Naive thymus-derived CD8-positive, alpha-beta T cell (primary cell): ENCODE measurements around the gene CYP8B1. TPM values are rescaled to one million over a fixed set of nuclear protein-coding genes. Genes with fewer than 3 reads are reported as not detected.

ENCODE experiments used
- ATAC-seq, 2 donors: fragments of 150-1000 bp; cut with Tn5 transposase in 1 of 2; sonication (Bioruptor Pico), chemical (Tn5 transposase) in 1 of 2; 1 replicate in 1 of 2; 2 replicates in 1 of 2; pipeline ENCODE4 v1.10.0; 2021; ENCODE audit warnings: mild to moderate bottlenecking in 2 of 2, moderate library complexity in 2 of 2
- POLR2A ChIA-PET: fragments of 350-600 bp; sonication (Branson Sonifier 250); formaldehyde crosslinking; loops from one replicate; lab custom pipeline; 2021; ENCODE audit warnings: antibody characterized with exemption; lab: Charles Lee
- DNase-seq, 10 donors: peaks; one replicate each; pipeline versions ENCODE4 v3.0.0 to v3.0.0-alpha.2; 2020 to 2022
- H3K27ac Mint-ChIP-seq, 10 donors: one replicate each; pipeline ENCODE4 v1.8.0; 2020 to 2022; ENCODE audit warnings: mild to moderate bottlenecking in 10 of 10, mixed read lengths in 10 of 10, moderate library complexity in 4 of 10, inconsistent platforms in 1 of 10
- H3K27me3 Mint-ChIP-seq, 5 donors: one replicate each; pipeline ENCODE4 v1.8.0; 2021 to 2022; ENCODE audit warnings: mixed read lengths in 5 of 5
- H3K36me3 Mint-ChIP-seq, 3 donors: one replicate each; pipeline ENCODE4 v1.8.0; 2020 to 2022; ENCODE audit warnings: mixed read lengths in 3 of 3, mild to moderate bottlenecking in 2 of 3, inconsistent platforms in 1 of 3
- H3K4me1 Mint-ChIP-seq, 4 donors: one replicate each; pipeline ENCODE4 v1.8.0; 2021 to 2022; ENCODE audit warnings: mixed read lengths in 4 of 4
- H3K4me3 Mint-ChIP-seq, 10 donors: one replicate each; pipeline ENCODE4 v1.8.0; 2020 to 2022; ENCODE audit warnings: mild to moderate bottlenecking in 10 of 10, mixed read lengths in 10 of 10, moderate library complexity in 6 of 10, inconsistent platforms in 1 of 10
- H3K9me3 Mint-ChIP-seq, 9 donors: one replicate each; pipeline ENCODE4 v1.8.0; 2020 to 2022; ENCODE audit warnings: mixed read lengths in 9 of 9, mild to moderate bottlenecking in 3 of 9, inconsistent platforms in 1 of 9, moderate library complexity in 1 of 9
- polyA plus RNA-seq, 3 donors: library from polyadenylated mRNA; unstranded; fragments of 300-500 nt; fragmentation: Illumina TruSeq; gene quantifications; one replicate each; pipeline ENCODE4 v1.2.3, GENCODE V29; 2021
- total RNA-seq, 8 experiments: library from RNA in 2 of 8; stranded (reverse) in 2 of 8; gene quantifications; one replicate each; pipeline ENCODE4 v1.2.3 and lab custom pipeline; 2021 to 2026

Gene CYP8B1
- total and polyA plus RNA-seq, 5 experiments from 2014 or later = not detected

- Mint-ChIP-seq H3K4me3 (no peak overlapping the region), H3K9me3 (no peaks in the 10 kb centered on the region), H3K36me3 (peaks cover 0 to 2% (median 0%) of the 10 kb centered on the region in 3 donors), H3K27me3 (peaks cover 4 to 27% (median 9%) of the 10 kb centered on the region in 5 donors), H3K4me1 (peaks cover 2 to 7% (median 5%) of the 10 kb centered on the region in 4 donors), H3K27ac (no peak overlapping the region)
- POLR2A ChIA-PET = no interaction called here
- DNase-seq (no peak), ATAC-seq (no peak)
Measured at GRCh38 chr3:42829083-42829627, 46.5 kb downstream of the CYP8B1 start.

- no peak for ATAC-seq
- POLR2A ChIA-PET = no interaction called here
Measured at GRCh38 chr3:42827654-42828053, 48.0 kb downstream of the CYP8B1 start.

GRCh38 chr3:42827023-42827422 is 48.7 kb downstream of the CYP8B1 start:
- H3K27me3 Mint-ChIP-seq = peaks cover 4 to 27% (median 12%) of the 10 kb centered on the region in 5 donors
- H3K9me3 Mint-ChIP-seq = no peaks in the 10 kb centered on the region
- H3K4me1 Mint-ChIP-seq = peaks cover 3 to 7% (median 5%) of the 10 kb centered on the region in 4 donors
- no peak overlapping the region for H3K4me3 Mint-ChIP-seq
- POLR2A ChIA-PET = no interaction called here
- ATAC-seq = no peak
- DNase-seq = no peak
- H3K36me3 Mint-ChIP-seq = peaks cover 0 to 2% (median 0%) of the 10 kb centered on the region in 3 donors
- no peak overlapping the region for H3K27ac Mint-ChIP-seq

More at GRCh38 chr3:42827654-42828053, 48.0 kb downstream of the CYP8B1 start:
- Mint-ChIP-seq H3K4me3 (no peak overlapping the region), H3K4me1 (peaks cover 3 to 7% (median 5%) of the 10 kb centered on the region in 4 donors), H3K27ac (no peak overlapping the region), H3K9me3 (no peaks in the 10 kb centered on the region), H3K36me3 (peaks cover 0 to 2% (median 0%) of the 10 kb centered on the region in 3 donors), H3K27me3 (peaks cover 4 to 27% (median 12%) of the 10 kb centered on the region in 5 donors)
- no peak for DNase-seq

DNA sequence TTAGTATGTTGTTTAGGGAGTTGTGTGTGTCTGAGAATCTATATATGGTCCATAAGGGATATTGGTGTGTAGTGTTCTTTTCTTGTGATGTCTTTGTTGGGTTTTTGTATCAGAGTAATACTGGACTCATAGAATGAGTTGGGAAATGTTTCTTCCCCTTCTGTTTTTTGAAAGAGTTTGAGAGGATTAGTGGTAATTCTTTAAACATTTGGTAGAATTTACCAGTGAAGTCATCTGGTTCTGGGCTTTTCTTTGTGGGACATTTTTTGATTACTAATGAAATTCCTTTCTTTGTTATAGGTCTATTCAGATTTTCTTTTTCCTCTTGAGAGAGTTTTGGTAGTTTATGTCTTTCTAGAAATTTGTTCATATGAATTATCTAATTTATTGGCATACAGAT is 49.5 kb downstream of the CYP8B1 start:
- Mint-ChIP-seq H3K36me3 (peaks cover 0 to 2% (median 0%) of the 10 kb centered on the region in 3 donors), H3K4me3 (no peak overlapping the region), H3K4me1 (peaks cover under 1 to 3% (median 2%) of the 10 kb centered on the region in 4 donors), H3K27me3 (peaks cover 4 to 27% (median 12%) of the 10 kb centered on the region in 5 donors), H3K9me3 (no peaks in the 10 kb centered on the region), H3K27ac (no peak overlapping the region)
- DNase-seq (no peak), ATAC-seq (no peak)
- POLR2A ChIA-PET = no interaction called here

GRCh38 chr3:42823351-42823750 is 52.3 kb downstream of the CYP8B1 start:
- no peak overlapping the region for H3K27ac Mint-ChIP-seq
- DNase-seq (no peak), ATAC-seq (no peak)
- H3K9me3 Mint-ChIP-seq = no peaks in the 10 kb centered on the region
- peaks cover 0 to 2% (median 0%) of the 10 kb centered on the region in 4 donors for H3K4me1 Mint-ChIP-seq
- no peak overlapping the region for H3K4me3 Mint-ChIP-seq
- POLR2A ChIA-PET = no interaction called here
- peaks cover 2 to 18% (median 7%) of the 10 kb centered on the region in 5 donors for H3K27me3 Mint-ChIP-seq
- peaks cover 0 to 2% (median 0%) of the 10 kb centered on the region in 3 donors for H3K36me3 Mint-ChIP-seq

GRCh38 chr3:42822828-42823227 is 52.9 kb downstream of the CYP8B1 start:
- Mint-ChIP-seq H3K4me1 (peaks cover 0 to 2% (median 0%) of the 10 kb centered on the region in 4 donors), H3K9me3 (no peaks in the 10 kb centered on the region), H3K27ac (no peak overlapping the region), H3K27me3 (peaks cover 2 to 14% (median 6%) of the 10 kb centered on the region in 5 donors), H3K36me3 (peaks cover 0 to 2% (median 0%) of the 10 kb centered on the region in 3 donors), H3K4me3 (no peak overlapping the region)
- POLR2A ChIA-PET = no interaction called here
- no peak for ATAC-seq
- DNase-seq = no peak

Other genes starting within 250 kb of the CYP8B1 start
- under 1 TPM; 0.23 to 0.41 TPM for gene ZBTB47, start 222.2 kb downstream of the CYP8B1 start, total RNA-seq
- gene ZBTB47, start 222.2 kb downstream of the CYP8B1 start, polyA plus RNA-seq = not detected
- gene KLHL40, start 190.3 kb downstream of the CYP8B1 start, total RNA-seq = not detected
- gene KLHL40, start 190.3 kb downstream of the CYP8B1 start, polyA plus RNA-seq = not detected
- gene HHATL, start 173.1 kb downstream of the CYP8B1 start, total RNA-seq = not detected
- not detected for gene HHATL, start 173.1 kb downstream of the CYP8B1 start, polyA plus RNA-seq
- gene CCDC13, start 102.6 kb downstream of the CYP8B1 start, total RNA-seq = under 1 TPM; 0.73 to 0.88 TPM
- not detected for gene CCDC13, start 102.6 kb downstream of the CYP8B1 start, polyA plus RNA-seq
- gene HIGD1A, start 71.4 kb downstream of the CYP8B1 start, total RNA-seq = 10 to 100 TPM; 23.0 to 26.5 TPM
- 10 to 100 TPM; 70.8 to 88.3 (median 80.7) TPM for gene HIGD1A, start 71.4 kb downstream of the CYP8B1 start, polyA plus RNA-seq
- gene ACKR2, start 66.4 kb downstream of the CYP8B1 start, total RNA-seq = under 1 TPM; 0.39 to 0.85 TPM
- under 1 TPM in 2 of 3 donors, not detected in 1; 0.22 to 0.51 TPM for gene ACKR2, start 66.4 kb downstream of the CYP8B1 start, polyA plus RNA-seq
- gene ZNF662, start 30.3 kb upstream of the CYP8B1 start, total RNA-seq = 10 to 100 TPM; 17.6 to 19.5 TPM
- 1 to 10 TPM in 1 of 3 donors, under 1 TPM in 2; 0.22 to 1.1 (median 0.36) TPM for gene ZNF662, start 30.3 kb upstream of the CYP8B1 start, polyA plus RNA-seq
- gene GASK1A, start 103.4 kb upstream of the CYP8B1 start, total RNA-seq = under 1 TPM in 1 of 2 experiments, not detected in 1; 0.14 TPM
- under 1 TPM in 1 of 3 donors, not detected in 2; 0.09 TPM for gene GASK1A, start 103.4 kb upstream of the CYP8B1 start, polyA plus RNA-seq
- 1 to 10 TPM; 5.5 to 5.6 TPM for gene POMGNT2, start 230.2 kb upstream of the CYP8B1 start, total RNA-seq
- gene POMGNT2, start 230.2 kb upstream of the CYP8B1 start, polyA plus RNA-seq = 10 to 100 TPM in 1 of 3 donors, 1 to 10 TPM in 2; 6.3 to 10.3 (median 7.3) TPM